HepG2 (cell line): ENCODE data around the gene NAIF1. TPM values are rescaled to one million over a fixed set of nuclear protein-coding genes. Genes with fewer than 3 reads are reported as not detected.

ENCODE experiments used
- CBX5 ChIP-seq: sonication (generic); formaldehyde crosslinking; IDR thresholded peaks from 2 replicates; pipeline ENCODE4 v1.4.0; 2020; ENCODE audit warnings: missing genetic modification reagents, borderline replicate concordance
- CC2D1A ChIP-seq: sonication (generic); formaldehyde crosslinking; IDR thresholded peaks from 2 replicates; pipeline ENCODE4 v1.8.1; 2023; ENCODE audit warnings: mild to moderate bottlenecking, missing genetic modification reagents
- FIP1L1 ChIP-seq: fragments of 200-400 bp; formaldehyde crosslinking; IDR thresholded peaks from 2 replicates; pipeline ENCODE4 v1.6.1; 2018; ENCODE audit warnings: low read depth, mild to moderate bottlenecking, low read length, moderate library complexity, borderline replicate concordance; ENCODE audit not compliant: insufficient read depth
- FOXM1 ChIP-seq: sonication (generic); formaldehyde crosslinking; IDR thresholded peaks from 2 replicates; pipeline ENCODE4 v1.5.0; 2020; ENCODE audit warnings: missing genetic modification reagents
- HCFC1 ChIP-seq: fragments of 150-350 bp; IDR thresholded peaks from 2 replicates; pipeline ENCODE4 v1.6.1; 2014; ENCODE audit warnings: low read depth, low read length
- IRX3 ChIP-seq: sonication (generic); formaldehyde crosslinking; IDR thresholded peaks from 2 replicates; pipeline ENCODE4 v1.8.1; 2023; ENCODE audit warnings: mild to moderate bottlenecking, low read depth, missing genetic modification reagents, borderline replicate concordance
- MEF2D ChIP-seq: sonication (generic); formaldehyde crosslinking; IDR thresholded peaks from 2 replicates; pipeline ENCODE4 v1.5.1; 2020; ENCODE audit warnings: mild to moderate bottlenecking, missing genetic modification reagents
- MTF2 ChIP-seq: sonication (generic); formaldehyde crosslinking; IDR thresholded peaks from 2 replicates; pipeline ENCODE4 v1.5.0; 2020; ENCODE audit warnings: missing genetic modification reagents, borderline replicate concordance
- POGZ ChIP-seq: sonication (generic); formaldehyde crosslinking; IDR thresholded peaks from 2 replicates; pipeline ENCODE4 v1.4.0; 2020; ENCODE audit warnings: mild to moderate bottlenecking, missing genetic modification reagents
- TBL1XR1 ChIP-seq: fragments of 150-350 bp; IDR thresholded peaks from 2 replicates; pipeline ENCODE4 v1.6.1; 2014; ENCODE audit warnings: borderline replicate concordance, low read length; ENCODE audit not compliant: partially characterized antibody
- TMF1 ChIP-seq: sonication (generic); formaldehyde crosslinking; IDR thresholded peaks from 2 replicates; pipeline ENCODE4 v1.8.1; 2022; ENCODE audit warnings: low read depth, missing genetic modification reagents
- ZNF143 ChIP-seq: sonication (generic); formaldehyde crosslinking; IDR thresholded peaks from 2 replicates; pipeline ENCODE4 v1.4.0; 2020; ENCODE audit warnings: missing genetic modification reagents
- ZNF354B ChIP-seq: sonication (generic); formaldehyde crosslinking; IDR thresholded peaks from 2 replicates; pipeline ENCODE4 v1.8.0; 2022; ENCODE audit warnings: mild to moderate bottlenecking, missing genetic modification reagents
- ZNF383 ChIP-seq: sonication (generic); formaldehyde crosslinking; IDR thresholded peaks from 2 replicates; pipeline ENCODE4 v1.4.0; 2020; ENCODE audit warnings: missing genetic modification reagents, mild to moderate bottlenecking, borderline replicate concordance
- ZNF407 ChIP-seq: sonication (generic); formaldehyde crosslinking; IDR thresholded peaks from one replicate; pipeline ENCODE4 v1.5.1; 2020; ENCODE audit warnings: mild to moderate bottlenecking, missing genetic modification reagents; ENCODE audit errors: not compliant biosample characterization
- ZNF552 ChIP-seq: sonication (generic); formaldehyde crosslinking; IDR thresholded peaks from 2 replicates; pipeline ENCODE4 v1.9.0; 2022; ENCODE audit warnings: missing genetic modification reagents, mild to moderate bottlenecking, borderline replicate concordance
- ZNF570 ChIP-seq: sonication (generic); formaldehyde crosslinking; IDR thresholded peaks from 2 replicates; pipeline ENCODE4 v1.4.0; 2020; ENCODE audit warnings: mild to moderate bottlenecking, missing genetic modification reagents, borderline replicate concordance
- polyA plus RNA-seq, 8 experiments: library from polyadenylated mRNA; depleted of rRNA in 3 of 8; stranded (reverse) in 7 of 8; unstranded in 1 of 8; fragments of >200 nt; fragmentation: Illumina TruSeq in 4 of 8; extraction: Trizol in 4 of 8; gene quantifications; 2 replicates each; pipeline versions ENCODE4 v1.2.1 to v1.2.3, GENCODE V29; 2011 to 2016; ENCODE audit warnings: low read depth in 4 of 8, missing spikeins in 1 of 8, mixed read lengths in 1 of 8; ENCODE audit not compliant: insufficient read depth in 1 of 8
- total RNA-seq, 5 experiments: library from RNA; depleted of rRNA; stranded (reverse); fragments of >200 nt; fragmentation: Illumina TruSeq; extraction: Trizol; gene quantifications; 2 replicates each; pipeline ENCODE4 v1.2.3, GENCODE V29; 2016; ENCODE audit warnings: low read depth in 1 of 5
- TF ChIP-seq, protein P1 (sequence below): sonication (generic); formaldehyde crosslinking; IDR thresholded peaks from 2 replicates; pipeline ENCODE4 v1.4.0; 2020; ENCODE audit warnings: missing genetic modification reagents, borderline replicate concordance
- TF ChIP-seq, protein P2 (sequence below): sonication (generic); formaldehyde crosslinking; IDR thresholded peaks from 2 replicates; pipeline ENCODE4 v1.8.0; 2022; ENCODE audit warnings: missing genetic modification reagents, low read depth, mild to moderate bottlenecking, borderline replicate concordance

The NAIF1 gene
- total and polyA plus RNA-seq, 2 of the 13 experiments (the other 11 are each of a cell fraction or from before 2014, with no cell fraction given), result 6.0 to 6.9 TPM

DNA sequence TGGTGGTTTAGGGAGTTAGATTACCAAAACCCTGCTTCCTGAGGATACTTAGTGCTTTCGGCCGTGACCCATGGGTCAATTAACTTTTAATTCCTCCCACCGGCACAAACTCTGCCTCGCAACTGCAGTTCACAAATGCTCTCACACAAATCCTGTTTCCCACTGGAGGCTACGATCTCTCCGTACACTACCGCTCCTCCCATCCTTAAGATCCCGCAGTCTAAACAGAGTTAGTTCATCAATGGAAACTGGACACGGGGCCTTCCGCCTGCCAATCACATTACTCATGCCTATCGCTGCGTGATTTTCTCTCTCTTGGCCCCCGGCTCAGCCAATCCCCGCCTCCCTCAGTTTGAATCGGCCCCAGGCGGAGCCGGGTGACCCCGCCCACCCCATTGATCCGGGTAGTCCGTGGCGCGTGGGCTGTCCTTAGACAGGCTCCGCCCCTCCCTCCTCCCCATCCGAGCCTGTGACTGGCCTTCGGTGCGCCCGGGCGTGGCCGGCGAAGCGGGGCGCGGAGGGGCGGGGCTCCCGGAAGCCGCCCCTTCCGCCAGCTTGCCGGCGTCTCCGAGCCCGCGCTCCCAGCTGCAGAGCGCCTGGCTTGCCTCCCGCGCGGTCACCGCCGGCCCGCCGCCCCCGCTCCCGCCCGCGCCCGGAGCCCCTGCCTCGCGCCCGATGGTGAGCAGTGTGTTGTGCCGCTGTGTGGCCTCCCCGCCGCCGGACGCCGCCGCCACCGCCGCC is 695 bp upstream of the NAIF1 start, which contains the start of gene SLC25A25 (continued):
- no peak for TF ChIP-seq ZNF407 (CRISPR knock-in tag)
- no peak for TF ChIP-seq FIP1L1
- TF ChIP-seq ZNF354B, result no peak
- no peak for TF ChIP-seq CBX5
- TF ChIP-seq HCFC1, result no peak
- TF ChIP-seq IRX3 (CRISPR knock-in tag), result no peak
- TF ChIP-seq FOXM1 (CRISPR knock-in tag), result no peak
- no peak for TF ChIP-seq ZNF570 (CRISPR knock-in tag)
- TF ChIP-seq, protein P1, sequence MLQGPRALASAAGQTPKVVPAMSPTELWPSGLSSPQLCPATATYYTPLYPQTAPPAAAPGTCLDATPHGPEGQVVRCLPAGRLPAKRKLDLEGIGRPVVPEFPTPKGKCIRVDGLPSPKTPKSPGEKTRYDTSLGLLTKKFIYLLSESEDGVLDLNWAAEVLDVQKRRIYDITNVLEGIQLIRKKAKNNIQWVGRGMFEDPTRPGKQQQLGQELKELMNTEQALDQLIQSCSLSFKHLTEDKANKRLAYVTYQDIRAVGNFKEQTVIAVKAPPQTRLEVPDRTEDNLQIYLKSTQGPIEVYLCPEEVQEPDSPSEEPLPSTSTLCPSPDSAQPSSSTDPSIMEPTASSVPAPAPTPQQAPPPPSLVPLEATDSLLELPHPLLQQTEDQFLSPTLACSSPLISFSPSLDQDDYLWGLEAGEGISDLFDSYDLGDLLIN (CRISPR knock-in tag), result no peak
- no peak for TF ChIP-seq MEF2D
- TF ChIP-seq TBL1XR1, result no peak
- TF ChIP-seq ZNF552, result no peak
- TF ChIP-seq, protein P2, sequence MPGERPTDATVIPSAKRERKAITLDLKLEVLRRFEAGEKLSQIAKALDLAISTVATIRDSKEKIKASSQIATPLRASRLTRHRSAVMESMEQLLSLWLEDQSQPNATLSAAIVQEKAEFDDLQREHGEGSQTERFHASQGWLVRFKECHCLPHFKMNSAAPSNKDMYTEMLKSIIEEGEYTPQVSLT (CRISPR knock-in tag), result no peak
- TF ChIP-seq TMF1 (CRISPR knock-in tag), result no peak
- no peak for TF ChIP-seq POGZ (CRISPR knock-in tag)
- no peak for TF ChIP-seq CC2D1A
- TF ChIP-seq MTF2, result no peak
- TF ChIP-seq ZNF143 (CRISPR knock-in tag), result no peak
- no peak for TF ChIP-seq ZNF383 (CRISPR knock-in tag)
